Measurements from ENCODE around the gene ZNF146.
"Not testable (repeated sequence)": the region's sequence is repeated elsewhere in the genome, so short reads cannot be mapped to it uniquely, and the experiment has no call there.

Gene ZNF146

DNA sequence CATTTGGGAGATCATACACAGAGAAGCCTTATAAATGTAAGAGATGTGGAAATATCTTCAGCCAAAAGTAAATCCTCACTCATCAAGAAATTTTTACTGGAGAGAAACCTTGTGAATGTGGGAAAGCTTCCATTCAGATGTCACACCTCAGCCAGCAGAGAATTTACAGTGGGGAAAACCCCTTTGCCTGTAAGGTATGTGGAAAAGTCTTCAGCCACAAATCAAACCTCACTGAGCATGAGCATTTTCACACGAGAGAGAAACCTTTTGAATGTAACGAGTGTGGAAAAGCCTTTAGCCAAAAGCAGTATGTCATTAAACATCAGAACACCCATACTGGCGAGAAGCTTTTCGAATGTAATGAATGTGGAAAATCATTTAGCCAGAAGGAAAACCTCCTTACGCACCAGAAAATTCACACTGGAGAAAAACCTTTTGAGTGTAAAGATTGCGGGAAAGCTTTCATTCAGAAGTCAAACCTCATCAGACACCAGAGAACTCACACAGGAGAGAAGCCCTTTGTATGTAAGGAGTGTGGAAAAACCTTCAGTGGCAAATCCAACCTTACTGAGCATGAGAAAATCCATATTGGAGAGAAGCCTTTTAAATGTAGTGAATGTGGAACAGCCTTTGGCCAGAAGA is 21.5 kb downstream of the ZNF146 start:
- peak; percentile 27 for DNase-seq (ENCODE audit: low read depth)

DNA sequence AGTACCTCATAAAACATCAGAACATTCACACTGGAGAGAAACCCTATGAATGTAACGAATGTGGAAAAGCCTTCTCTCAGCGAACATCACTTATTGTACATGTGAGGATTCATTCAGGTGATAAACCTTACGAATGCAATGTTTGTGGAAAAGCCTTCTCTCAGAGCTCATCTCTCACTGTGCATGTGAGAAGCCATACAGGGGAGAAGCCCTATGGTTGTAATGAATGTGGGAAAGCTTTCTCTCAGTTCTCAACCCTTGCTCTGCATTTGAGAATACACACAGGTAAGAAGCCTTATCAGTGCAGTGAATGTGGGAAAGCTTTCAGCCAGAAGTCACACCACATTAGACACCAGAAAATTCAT is 22.0 kb downstream of the ZNF146 start:
- DNase-seq (ENCODE audit: low read depth): no peak

DNA sequence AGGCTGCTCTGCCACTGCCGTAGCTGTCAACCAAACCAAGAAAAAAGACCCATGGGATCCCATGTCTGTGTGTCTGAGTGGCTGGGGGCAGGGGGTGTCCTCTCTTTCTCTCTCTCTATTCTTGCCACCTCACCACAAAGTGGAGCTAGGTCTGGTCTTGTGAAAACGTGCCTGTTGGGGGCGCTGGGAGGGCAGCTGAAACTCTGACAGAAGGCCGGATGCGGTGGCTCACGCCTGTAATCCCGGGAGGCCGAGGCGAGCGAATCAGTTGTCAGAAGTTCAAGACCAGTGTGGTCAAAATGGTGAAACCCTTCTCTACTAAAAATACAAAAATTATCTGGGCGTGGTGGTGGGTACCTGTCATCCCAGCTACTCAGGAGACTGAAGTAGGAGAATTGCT is 29.2 kb downstream of the ZNF146 start:
- no peak for DNase-seq (ENCODE audit: low read depth)

DNA sequence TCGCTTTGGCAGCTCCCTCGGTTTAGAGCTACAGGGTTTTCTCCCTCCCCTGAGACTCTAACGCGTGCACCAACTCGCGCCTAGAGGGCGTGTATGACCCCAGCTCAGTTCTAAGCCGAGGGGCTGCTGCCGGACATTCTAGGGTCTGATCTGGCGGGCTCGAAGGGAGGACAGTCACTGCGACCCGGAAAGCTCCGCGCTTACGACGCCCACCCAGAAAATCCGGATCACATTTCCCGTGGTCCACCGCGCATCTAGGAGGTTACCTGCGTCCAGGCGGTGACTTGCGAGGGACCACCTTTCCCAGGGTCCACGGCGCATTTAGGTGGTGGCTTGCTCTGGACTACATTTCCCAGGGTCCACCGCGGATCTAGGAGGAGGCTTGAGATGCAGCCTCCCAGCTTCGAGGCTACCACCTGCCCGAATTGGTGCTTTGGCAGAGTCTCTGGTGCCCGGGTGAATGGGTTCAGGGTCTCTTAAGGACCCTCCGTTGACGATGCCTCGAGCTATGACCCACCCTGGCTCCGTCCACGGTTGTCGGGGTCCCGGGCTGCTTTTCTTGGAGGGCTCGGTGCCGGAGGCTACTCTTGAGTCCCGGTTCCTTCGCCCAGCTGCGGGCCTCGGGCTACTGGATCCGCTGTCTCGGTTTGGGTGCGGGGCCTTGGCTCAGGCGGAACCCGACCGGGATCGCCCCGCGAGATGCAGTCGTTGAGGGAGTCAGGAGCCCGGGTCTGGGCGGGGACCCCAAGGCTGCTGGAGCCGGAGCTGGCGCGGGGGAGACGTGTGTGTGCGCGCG is 30.5 kb downstream of the ZNF146 start:
- DNase-seq (ENCODE audit: low read depth): no peak

DNA sequence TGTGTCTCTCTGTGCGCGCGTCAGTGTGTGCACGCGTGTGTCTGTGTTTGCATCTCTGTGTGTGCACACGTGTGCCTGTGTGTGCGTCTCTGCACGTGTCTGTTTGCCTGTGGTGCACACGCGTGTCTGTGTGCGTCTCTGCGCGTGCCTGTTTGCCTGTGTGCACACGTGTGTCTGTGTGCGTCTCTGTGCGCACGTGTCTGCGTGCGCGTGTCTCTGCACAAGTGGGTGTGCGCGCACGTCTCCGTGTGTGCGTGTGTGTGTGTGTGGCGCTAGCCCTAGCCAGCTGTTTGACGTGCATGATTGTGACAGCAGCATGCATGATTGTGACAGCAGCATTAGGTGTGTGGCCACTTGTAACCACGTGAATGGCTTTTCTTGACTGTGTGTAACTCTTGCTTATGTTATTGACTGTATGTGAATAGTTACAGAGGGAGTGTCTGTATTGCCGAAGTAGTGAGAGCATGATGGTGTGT is 31.1 kb downstream of the ZNF146 start:
- no peak for DNase-seq (ENCODE audit: low read depth)

DNA sequence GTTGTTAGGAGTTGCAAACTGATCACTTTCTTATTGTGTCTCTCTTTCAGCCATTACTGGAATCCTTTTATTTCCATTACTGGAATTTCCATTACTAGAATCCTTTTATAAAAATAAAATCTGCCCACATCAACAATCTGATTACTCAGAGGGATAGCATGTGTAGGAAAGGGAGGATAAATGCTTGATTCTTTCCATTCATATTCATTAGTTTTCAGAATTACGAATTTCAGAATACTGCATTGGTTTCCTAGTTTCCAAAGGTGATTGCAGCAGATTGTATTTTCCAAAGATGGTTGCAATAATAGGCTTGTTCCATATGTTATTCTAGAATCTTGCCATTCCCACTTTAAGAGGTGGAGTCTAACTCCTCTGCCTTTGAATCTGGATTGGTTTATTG is 37.1 kb downstream of the ZNF146 start:
- no peak for DNase-seq (ENCODE audit: low read depth)

DNA sequence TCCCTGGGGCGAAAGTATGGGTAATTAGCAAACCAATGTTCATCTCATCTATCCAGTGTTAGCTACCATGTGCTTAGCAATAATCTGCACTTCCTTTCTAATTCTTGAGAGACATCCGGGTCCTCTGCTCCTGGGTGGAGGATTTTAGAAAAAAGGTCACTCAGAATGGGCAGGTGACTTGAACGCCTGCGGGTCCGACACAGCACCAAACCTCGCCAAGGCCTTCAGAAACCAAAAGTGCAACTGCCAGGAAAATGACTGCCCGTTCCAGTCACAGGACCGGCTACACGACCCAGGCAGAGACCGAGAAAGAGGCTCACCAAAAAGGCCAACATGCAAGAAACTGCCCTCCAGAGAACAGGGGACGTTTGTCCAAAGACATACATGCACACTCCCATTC is 39.9 kb downstream of the ZNF146 start:
- DNase-seq (ENCODE audit: low read depth): no peak

DNA sequence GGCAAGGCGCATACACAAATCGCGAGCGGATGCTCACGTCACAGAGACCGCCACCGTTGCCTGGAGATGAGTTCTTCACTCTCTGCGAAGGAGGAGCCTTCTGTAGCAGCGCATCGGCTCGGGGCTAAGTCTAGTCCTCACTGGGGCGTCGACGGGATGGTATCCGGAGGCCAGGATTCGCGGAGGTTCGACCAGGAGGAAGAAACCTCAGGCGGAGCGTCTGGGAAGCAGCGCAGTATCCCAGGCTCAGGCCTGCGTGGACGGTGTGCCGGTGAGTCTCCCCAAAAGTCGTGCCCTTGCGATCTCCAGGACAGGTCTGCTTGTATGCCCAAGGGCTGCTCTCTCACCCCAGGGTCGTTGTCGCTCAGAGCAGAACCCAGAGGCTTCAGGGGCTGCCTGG is 40.4 kb downstream of the ZNF146 start:
- DNase-seq (ENCODE audit: low read depth): no peak

DNA sequence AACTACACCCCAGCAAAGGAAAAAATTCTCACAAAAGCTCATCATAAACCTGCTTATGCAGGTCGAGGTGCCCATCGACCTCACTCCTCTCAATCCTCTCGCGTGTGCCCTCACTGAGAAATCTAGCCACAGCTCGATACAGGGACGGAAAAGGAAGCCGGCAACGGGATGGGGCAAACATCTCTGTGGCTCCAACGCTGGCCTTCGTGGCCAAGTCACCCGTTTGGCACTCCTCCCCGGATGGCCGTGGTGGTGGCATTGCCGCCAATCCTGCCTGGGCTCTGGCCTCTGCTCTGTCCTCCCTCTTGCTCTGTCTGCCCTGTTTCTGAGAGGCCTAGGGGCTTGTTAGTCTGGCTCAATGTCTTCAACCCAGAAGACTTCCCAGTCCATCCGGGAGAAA is 41.2 kb downstream of the ZNF146 start:
- no peak for DNase-seq (ENCODE audit: low read depth)

DNA sequence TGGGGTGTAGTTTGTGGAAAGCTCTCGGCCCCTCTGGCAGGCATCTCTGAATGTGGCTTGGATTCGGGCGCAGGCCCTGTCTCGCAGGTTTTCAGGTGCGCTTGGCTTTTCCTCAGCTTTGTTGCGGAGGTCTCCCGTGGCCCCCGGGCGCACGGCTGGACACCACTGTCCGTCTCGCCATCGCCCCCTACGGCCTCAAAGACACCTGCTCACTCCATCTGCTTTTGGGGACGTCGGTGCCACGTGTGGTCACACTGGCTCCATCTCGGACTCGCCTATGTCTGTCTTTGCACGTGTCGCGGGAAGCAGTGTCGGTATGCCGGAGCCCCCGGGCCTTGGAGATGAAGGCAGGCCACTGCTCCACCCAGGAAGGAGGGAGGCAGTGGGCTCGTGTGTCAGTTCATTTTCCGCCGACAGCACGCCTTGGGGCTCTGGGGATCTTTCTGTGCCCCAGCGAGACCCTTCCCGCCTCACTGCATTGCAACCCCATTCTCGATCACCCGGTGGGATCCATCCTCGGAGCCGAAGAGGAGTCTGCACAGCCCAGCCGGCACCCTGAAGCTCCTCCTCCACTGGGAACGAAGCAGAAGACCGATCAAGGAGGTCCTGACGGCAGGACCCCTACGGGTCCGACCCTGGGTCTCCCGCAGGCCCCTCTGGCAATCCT is 42.1 kb downstream of the ZNF146 start:
- no peak for DNase-seq (ENCODE audit: low read depth)

DNA sequence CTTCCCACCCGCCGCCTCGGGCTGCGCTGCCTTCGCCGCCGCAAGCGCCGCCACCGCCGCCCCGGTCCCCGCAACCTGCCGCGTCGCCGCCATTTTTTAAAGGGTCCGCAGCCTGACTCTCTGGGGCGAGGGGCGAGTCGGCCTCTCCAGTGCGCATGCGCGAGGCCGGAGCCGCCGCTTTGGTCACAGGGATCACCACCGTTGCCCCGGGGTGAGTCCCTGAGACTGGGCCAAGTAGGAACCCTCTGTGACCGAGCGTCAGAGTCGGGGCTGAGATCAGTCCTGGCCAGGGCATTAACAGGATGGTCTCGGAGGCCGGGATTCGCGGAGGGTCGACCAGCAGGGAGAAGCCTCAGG is 42.6 kb downstream of the ZNF146 start:
- DNase-seq (ENCODE audit: low read depth): no peak

DNA sequence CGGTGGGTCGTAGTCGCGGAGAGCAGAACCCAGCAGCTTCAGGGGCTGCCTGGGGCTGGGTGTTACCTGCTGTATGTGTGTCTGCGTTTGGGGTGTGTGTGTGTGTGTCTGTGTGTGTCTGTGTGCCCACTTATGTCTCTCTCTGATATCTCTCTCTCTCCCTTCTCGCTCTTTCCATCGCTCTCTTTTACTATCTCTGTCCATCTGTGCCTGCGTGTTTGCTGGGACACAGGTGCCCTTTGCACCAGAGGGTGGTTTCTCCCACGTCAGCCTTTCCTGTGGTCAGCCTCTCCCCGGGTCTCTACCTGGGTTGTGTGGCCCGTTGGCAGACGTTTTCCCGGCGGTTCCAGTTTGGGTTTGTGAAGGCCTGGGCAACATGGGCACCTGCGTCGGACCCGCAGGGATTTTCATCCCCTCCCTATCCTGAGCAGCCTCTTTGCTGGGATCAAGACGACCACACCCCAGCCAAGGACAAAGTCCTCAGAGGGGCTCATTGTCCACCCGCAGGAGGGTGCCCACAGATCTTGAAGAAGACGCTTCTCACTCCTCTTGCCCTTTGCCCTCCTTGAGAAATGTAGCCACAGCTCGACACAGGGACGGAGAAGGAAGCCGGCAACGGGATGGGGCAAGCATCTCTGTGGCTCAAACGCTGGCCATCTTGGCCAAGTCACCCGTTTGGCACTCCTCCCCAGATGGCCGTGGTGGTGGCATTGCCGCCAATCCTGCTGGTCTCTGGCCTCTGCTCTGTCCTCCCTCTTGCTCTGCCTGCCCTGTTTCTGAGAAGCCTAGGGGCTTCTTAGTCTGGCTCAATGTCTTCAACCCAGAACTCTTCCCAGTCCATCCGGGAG is 43.3 kb downstream of the ZNF146 start:
- no peak for DNase-seq (ENCODE audit: low read depth)

DNA sequence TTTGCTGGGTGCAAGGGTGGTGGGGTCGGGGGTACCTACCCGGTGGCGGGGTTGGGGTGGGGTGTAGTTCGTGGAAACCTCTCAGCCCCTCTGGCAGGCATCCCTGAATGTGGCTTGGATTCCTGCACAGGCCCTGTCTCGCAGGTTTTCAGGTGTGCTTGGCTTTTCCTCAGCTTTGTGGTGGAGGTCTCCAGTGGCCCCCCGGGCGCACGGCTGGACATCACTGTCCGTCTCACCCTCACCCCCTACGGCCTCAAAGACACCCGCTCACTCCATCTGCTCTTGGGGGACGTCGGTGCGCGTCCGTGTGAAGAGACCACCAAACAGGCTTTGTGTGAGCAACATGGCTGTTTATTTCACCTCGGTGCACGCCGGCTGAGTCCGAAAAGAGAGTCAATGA is 44.3 kb downstream of the ZNF146 start:
- DNase-seq (ENCODE audit: low read depth): no peak

DNA sequence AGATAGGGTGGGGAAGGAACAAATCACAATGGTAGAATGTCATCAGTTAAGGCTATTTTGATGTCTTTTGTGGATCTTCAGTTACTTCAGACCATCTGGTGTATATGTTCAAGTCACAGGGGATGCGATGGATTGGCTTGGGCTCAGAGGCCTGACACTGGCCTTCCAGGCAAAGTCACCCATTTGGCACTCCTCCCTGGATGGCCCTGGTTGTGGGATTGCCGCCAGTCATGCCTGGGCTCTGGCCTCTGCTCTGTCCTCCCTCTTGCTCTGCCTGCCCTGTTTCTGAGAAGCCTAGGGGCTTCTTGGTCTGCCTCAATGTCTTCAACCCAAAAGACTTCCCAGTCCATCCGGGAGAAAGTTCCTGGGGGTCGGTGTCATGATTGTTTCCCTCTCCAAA is 50.2 kb downstream of the ZNF146 start:
- no peak for DNase-seq (ENCODE audit: low read depth)

DNA sequence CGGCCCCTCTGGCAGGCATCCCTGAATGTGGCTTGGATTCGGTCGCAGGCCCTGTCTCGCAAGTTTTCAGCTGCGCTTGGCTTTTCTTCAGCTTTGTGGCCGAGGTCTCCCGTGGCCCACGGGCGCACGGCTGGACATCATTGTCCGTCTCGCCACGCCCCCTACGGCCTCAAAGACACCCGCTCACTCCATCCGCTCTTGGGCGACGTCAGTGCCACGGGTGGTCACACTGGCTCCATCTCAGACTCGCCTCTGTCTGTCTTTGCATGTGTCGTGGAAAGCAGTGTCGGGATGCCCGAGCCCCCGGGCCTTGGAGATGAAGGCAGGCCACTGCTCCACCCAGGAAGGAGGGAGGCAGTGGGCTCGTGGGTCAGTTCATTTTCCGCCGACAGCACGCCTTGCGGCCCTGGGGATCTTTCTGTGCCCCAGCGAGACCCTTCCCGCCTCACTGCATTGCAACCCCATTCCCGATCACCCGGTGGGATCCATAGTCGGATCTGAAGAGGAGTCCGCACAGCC is 51.0 kb downstream of the ZNF146 start:
- no peak for DNase-seq (ENCODE audit: low read depth)

DNA sequence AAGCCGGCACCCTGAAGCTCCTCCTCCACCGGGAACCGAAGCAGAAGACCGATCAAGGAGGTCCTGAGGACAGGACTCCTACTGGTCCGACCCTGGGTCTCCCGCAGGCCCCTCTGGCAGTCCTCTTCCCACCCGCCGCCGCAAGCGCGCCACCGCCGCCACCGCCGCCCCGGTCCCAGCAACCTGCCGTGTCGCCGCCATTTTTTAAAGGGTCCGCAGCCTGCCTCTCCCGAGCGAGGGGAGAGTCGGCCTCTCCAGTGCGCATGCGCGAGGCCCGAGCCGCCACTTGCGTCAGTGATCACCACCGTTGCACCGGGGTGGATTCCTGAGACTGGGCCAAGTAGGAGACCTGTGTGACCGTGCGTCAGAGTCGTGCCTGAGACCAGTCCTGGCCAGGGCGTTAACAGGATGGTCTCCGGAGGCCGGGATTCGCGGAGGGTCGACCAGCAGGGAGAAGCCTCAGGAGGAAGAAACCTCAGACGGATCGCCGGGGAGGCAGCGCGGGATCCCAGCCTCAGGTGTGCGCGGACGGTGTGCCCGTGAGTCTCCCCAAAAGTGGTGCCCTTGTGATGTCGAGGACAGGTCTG is 51.6 kb downstream of the ZNF146 start:
- DNase-seq (ENCODE audit: low read depth): no peak

DNA sequence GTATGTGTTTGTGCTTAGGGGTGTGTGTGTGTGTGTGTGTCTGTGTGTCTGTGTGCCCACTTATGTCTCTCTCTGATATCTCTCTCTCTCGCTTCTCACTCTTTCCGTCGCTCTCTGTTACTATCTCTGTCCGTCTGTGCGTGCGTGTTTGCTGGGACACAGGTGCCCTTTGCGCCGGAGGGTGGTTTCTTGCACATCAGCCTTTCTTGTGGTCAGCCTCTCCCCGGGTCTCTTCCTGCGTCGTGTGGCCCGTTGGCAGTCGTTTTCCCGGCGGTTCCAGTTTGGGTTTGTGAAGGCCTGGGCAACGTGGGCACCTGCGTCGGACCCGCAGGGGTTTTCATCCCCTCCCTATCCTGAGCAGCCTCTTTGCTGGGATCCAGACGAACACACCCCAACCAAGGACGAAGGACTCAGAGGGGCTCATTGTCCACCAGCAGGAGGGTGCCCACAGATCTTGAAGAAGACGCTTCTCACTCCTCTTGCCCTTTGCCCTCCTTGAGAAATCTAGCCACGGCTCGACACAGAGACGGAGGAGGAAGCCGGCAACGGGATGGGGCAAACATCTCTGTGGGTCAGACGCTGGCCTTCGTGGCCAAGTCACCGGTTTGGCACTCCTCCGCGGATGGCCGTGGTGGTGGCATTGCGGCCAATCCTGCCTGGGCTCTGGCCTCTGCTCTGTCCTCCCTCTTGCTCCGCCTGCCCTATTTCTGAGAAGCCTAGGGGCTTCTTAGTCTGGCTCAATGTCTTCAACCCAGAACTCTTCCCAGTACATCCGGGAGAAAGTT is 52.3 kb downstream of the ZNF146 start:
- DNase-seq (ENCODE audit: low read depth): no peak

DNA sequence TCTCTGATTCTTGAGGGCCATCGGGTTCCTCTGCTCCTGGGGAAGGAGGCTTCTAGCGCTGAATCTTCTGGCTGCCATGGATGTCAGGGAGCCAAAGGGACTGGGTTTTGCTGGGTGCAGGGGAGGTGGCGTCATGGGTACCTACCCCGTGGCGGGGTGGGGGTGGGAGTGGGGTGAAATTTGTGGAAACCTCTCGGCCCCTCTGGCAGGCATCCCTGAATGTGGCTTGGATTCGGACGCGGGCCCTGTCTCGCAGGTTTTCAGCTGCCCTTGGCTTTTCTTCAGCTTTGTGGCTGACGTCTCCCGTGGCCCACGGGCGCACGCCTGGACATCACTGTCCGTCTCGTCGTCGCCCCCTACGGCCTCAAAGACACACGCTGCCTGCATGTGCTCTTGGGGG is 53.2 kb downstream of the ZNF146 start:
- DNase-seq (ENCODE audit: low read depth): not testable (repeated sequence)

DNA sequence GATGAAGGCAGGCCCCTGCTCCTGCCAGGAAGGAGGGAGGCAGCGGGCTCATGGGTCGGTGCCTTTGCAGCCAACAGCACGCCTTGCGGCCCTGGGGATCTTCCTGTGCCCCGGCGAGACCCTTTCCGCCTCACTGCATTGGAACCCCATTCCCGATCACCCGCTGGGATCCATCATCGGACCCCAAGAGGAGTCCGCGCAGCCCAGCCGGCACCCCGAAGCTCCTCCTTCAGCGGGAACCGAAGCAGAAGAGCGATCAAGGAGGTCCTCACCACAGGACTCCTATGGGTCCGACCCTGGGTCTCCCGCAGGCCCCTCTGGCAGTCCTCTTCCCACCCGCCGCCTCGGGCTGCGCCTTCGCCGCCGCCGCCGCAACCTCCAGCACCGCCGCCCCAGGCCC is 53.7 kb downstream of the ZNF146 start:
- not testable (repeated sequence) for DNase-seq (ENCODE audit: low read depth)

DNA sequence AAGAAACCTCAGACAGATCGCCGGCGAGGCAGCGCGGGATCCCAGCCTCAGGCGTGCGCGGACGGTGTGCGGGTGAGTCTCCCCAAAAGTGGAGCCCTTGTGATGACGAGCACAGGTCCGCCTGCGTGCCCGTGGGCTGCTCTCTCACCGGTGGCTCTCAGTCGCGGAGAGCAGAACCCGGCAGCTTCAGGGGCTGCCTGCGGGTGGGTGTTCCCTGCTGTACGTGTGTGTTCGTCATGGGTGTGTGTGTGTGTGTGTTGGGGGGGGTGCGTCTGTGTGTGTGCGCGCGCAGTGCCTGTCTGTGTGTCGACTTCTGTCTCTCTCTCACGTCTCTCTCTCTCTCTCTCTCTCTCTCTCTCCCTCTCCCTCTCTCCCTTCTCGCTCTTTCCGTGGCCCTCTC is 54.4 kb downstream of the ZNF146 start:
- not testable (repeated sequence) for DNase-seq (ENCODE audit: low read depth)

Measured in amniotic epithelial cell (primary cell).